ENCODE data around the gene ARID3B. TPM values are rescaled to one million over a fixed set of nuclear protein-coding genes. Genes with fewer than 3 reads are reported as not detected.
"Not testable (repeated sequence)": the region's sequence is repeated elsewhere in the genome, so short reads cannot be mapped to it uniquely, and the experiment has no call there.

ARID3B gene
- total RNA-seq, 1 donor from 2014 or later, result 2.1 TPM

GRCh38 chr15:74511583-74511982, 29.4 kb upstream of the ARID3B start:
- Histone ChIP-seq H3K36me3 (ENCODE audit: control insufficient read depth in 3 of 3, insufficient read depth in 3 of 3, low read length in 3 of 3) (no peaks in the 10 kb centered on the region), H3K4me3 (ENCODE audit: low read length in 3 of 3) (no peak overlapping the region), H3K9ac (ENCODE audit: low read depth in 1 of 3, low read length in 3 of 3) (no peak overlapping the region), H3K9me3 (ENCODE audit: control insufficient read depth in 3 of 3, low read length in 3 of 3) (no peaks in the 10 kb centered on the region), H3K27ac (ENCODE audit: low read depth, low read length) (no peak overlapping the region), H3K27me3 (ENCODE audit: control insufficient read depth in 3 of 3, insufficient read depth in 3 of 3, low read length in 3 of 3) (no peaks in the 10 kb centered on the region), H3K4me1 (ENCODE audit: control insufficient read depth in 3 of 3, insufficient read depth in 3 of 3, low read length in 3 of 3) (no peaks in the 10 kb centered on the region)

DNA sequence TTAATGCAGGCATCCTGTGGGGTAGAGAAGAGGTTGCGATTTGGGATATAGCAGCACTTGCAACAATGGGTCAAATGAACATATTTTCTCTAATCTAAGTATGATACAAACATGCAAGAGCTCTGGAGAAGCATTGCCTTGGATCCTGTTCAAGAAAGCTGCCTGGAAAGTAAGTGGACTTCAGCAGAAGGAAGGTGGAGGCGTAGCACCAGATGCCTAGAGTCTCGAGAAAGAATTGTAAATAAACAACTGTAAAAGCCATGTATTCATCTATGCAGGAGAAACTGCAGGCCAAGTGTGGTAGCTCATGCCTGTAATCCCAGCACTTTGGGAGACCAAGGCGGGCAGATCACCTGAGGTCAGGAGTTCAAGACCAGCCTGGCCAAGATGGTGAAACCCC, 27.0 kb upstream of the ARID3B start:
- not testable (repeated sequence) for H3K4me3 ChIP-seq (ENCODE audit: low read length in 3 of 3); H3K36me3 ChIP-seq (ENCODE audit: control insufficient read depth in 3 of 3, insufficient read depth in 3 of 3, low read length in 3 of 3); H3K27me3 ChIP-seq (ENCODE audit: control insufficient read depth in 3 of 3, insufficient read depth in 3 of 3, low read length in 3 of 3); H3K4me1 ChIP-seq (ENCODE audit: control insufficient read depth in 3 of 3, insufficient read depth in 3 of 3, low read length in 3 of 3); H3K27ac ChIP-seq (ENCODE audit: low read depth, low read length); H3K9me3 ChIP-seq (ENCODE audit: control insufficient read depth in 3 of 3, low read length in 3 of 3); H3K9ac ChIP-seq (ENCODE audit: low read depth in 1 of 3, low read length in 3 of 3)

GRCh38 chr15:74517096-74517495, 23.9 kb upstream of the ARID3B start:
- Histone ChIP-seq H3K4me3 (ENCODE audit: low read length in 3 of 3) (no peak overlapping the region), H3K27me3 (ENCODE audit: control insufficient read depth in 3 of 3, insufficient read depth in 3 of 3, low read length in 3 of 3) (no peaks in the 10 kb centered on the region), H3K4me1 (ENCODE audit: control insufficient read depth in 3 of 3, insufficient read depth in 3 of 3, low read length in 3 of 3) (no peaks in the 10 kb centered on the region), H3K9me3 (ENCODE audit: control insufficient read depth in 3 of 3, low read length in 3 of 3) (no peaks in the 10 kb centered on the region), H3K27ac (ENCODE audit: low read depth, low read length) (no peak overlapping the region), H3K36me3 (ENCODE audit: control insufficient read depth in 3 of 3, insufficient read depth in 3 of 3, low read length in 3 of 3) (no peaks in the 10 kb centered on the region), H3K9ac (ENCODE audit: low read depth in 1 of 3, low read length in 3 of 3) (no peak overlapping the region)

- Histone ChIP-seq H3K36me3 (ENCODE audit: control insufficient read depth in 3 of 3, insufficient read depth in 3 of 3, low read length in 3 of 3) (no peaks in the 10 kb centered on the region), H3K27me3 (ENCODE audit: control insufficient read depth in 3 of 3, insufficient read depth in 3 of 3, low read length in 3 of 3) (no peaks in the 10 kb centered on the region), H3K4me3 (ENCODE audit: low read length in 3 of 3) (no peak overlapping the region), H3K9me3 (ENCODE audit: control insufficient read depth in 3 of 3, low read length in 3 of 3) (no peaks in the 10 kb centered on the region), H3K27ac (ENCODE audit: low read depth, low read length) (no peak overlapping the region), H3K9ac (ENCODE audit: low read depth in 1 of 3, low read length in 3 of 3) (no peak overlapping the region), H3K4me1 (ENCODE audit: control insufficient read depth in 3 of 3, insufficient read depth in 3 of 3, low read length in 3 of 3) (no peaks in the 10 kb centered on the region)
Observed at GRCh38 chr15:74519311-74519710, 21.7 kb upstream of the ARID3B start.

GRCh38 chr15:74520407-74520806, 20.6 kb upstream of the ARID3B start:
- Histone ChIP-seq H3K9ac (ENCODE audit: low read depth in 1 of 3, low read length in 3 of 3) (no peak overlapping the region), H3K4me3 (ENCODE audit: low read length in 3 of 3) (no peak overlapping the region), H3K36me3 (ENCODE audit: control insufficient read depth in 3 of 3, insufficient read depth in 3 of 3, low read length in 3 of 3) (no peaks in the 10 kb centered on the region), H3K4me1 (ENCODE audit: control insufficient read depth in 3 of 3, insufficient read depth in 3 of 3, low read length in 3 of 3) (no peaks in the 10 kb centered on the region), H3K9me3 (ENCODE audit: control insufficient read depth in 3 of 3, low read length in 3 of 3) (no peaks in the 10 kb centered on the region), H3K27ac (ENCODE audit: low read depth, low read length) (no peak overlapping the region), H3K27me3 (ENCODE audit: control insufficient read depth in 3 of 3, insufficient read depth in 3 of 3, low read length in 3 of 3) (no peaks in the 10 kb centered on the region)

- Histone ChIP-seq H3K27ac (ENCODE audit: low read depth, low read length) (no peak overlapping the region), H3K27me3 (ENCODE audit: control insufficient read depth in 3 of 3, insufficient read depth in 3 of 3, low read length in 3 of 3) (no peaks in the 10 kb centered on the region), H3K4me3 (ENCODE audit: low read length in 3 of 3) (no peak overlapping the region), H3K9me3 (ENCODE audit: control insufficient read depth in 3 of 3, low read length in 3 of 3) (no peaks in the 10 kb centered on the region), H3K9ac (ENCODE audit: low read depth in 1 of 3, low read length in 3 of 3) (no peak overlapping the region), H3K4me1 (ENCODE audit: control insufficient read depth in 3 of 3, insufficient read depth in 3 of 3, low read length in 3 of 3) (no peaks in the 10 kb centered on the region), H3K36me3 (ENCODE audit: control insufficient read depth in 3 of 3, insufficient read depth in 3 of 3, low read length in 3 of 3) (no peaks in the 10 kb centered on the region)
Observed at GRCh38 chr15:74523982-74524381, 17.0 kb upstream of the ARID3B start.

DNA sequence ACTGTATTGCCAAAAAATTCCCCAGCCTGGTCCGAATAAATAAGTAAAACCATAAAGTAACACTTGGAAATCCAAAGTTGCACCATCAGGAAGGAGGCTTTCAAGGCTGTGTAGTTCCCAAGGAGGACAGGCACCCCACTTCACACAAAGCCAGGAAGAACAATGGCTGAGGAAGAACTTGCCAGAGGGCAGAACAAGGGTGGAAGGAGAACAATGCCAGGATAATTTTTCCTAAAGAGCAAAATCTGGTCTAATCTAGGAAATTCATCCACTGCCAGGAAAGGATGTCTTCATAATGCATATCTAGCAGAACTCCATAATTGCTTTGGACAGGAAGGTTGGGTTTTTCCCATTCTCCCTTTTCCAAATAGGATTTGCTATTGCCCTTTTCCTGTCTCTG, 15.7 kb upstream of the ARID3B start:
- H3K4me3 ChIP-seq (ENCODE audit: low read length in 3 of 3), result no peak overlapping the region
- no peaks in the 10 kb centered on the region for H3K36me3 ChIP-seq (ENCODE audit: control insufficient read depth in 3 of 3, insufficient read depth in 3 of 3, low read length in 3 of 3)
- no peaks in the 10 kb centered on the region for H3K4me1 ChIP-seq (ENCODE audit: control insufficient read depth in 3 of 3, insufficient read depth in 3 of 3, low read length in 3 of 3)
- H3K27me3 ChIP-seq (ENCODE audit: control insufficient read depth in 3 of 3, insufficient read depth in 3 of 3, low read length in 3 of 3), result no peaks in the 10 kb centered on the region
- no peaks in the 10 kb centered on the region for H3K9me3 ChIP-seq (ENCODE audit: control insufficient read depth in 3 of 3, low read length in 3 of 3)
- no peak overlapping the region for H3K27ac ChIP-seq (ENCODE audit: low read depth, low read length)
- no peak overlapping the region for H3K9ac ChIP-seq (ENCODE audit: low read depth in 1 of 3, low read length in 3 of 3)

- H3K27me3 ChIP-seq (ENCODE audit: control insufficient read depth in 3 of 3, insufficient read depth in 3 of 3, low read length in 3 of 3), result no peaks in the 10 kb centered on the region
- no peaks in the 10 kb centered on the region for H3K4me1 ChIP-seq (ENCODE audit: control insufficient read depth in 3 of 3, insufficient read depth in 3 of 3, low read length in 3 of 3)
- H3K36me3 ChIP-seq (ENCODE audit: control insufficient read depth in 3 of 3, insufficient read depth in 3 of 3, low read length in 3 of 3), result no peaks in the 10 kb centered on the region
- no peak overlapping the region for H3K9ac ChIP-seq (ENCODE audit: low read depth in 1 of 3, low read length in 3 of 3)
- H3K4me3 ChIP-seq (ENCODE audit: low read length in 3 of 3), result no peak overlapping the region
- H3K9me3 ChIP-seq (ENCODE audit: control insufficient read depth in 3 of 3, low read length in 3 of 3), result no peaks in the 10 kb centered on the region
- H3K27ac ChIP-seq (ENCODE audit: low read depth, low read length), result no peak overlapping the region
Observed at GRCh38 chr15:74525945-74526344, 15.1 kb upstream of the ARID3B start.

- no peak overlapping the region for H3K4me3 ChIP-seq (ENCODE audit: low read length in 3 of 3)
- no peaks in the 10 kb centered on the region for H3K9me3 ChIP-seq (ENCODE audit: control insufficient read depth in 3 of 3, low read length in 3 of 3)
- no peaks in the 10 kb centered on the region for H3K36me3 ChIP-seq (ENCODE audit: control insufficient read depth in 3 of 3, insufficient read depth in 3 of 3, low read length in 3 of 3)
- H3K4me1 ChIP-seq (ENCODE audit: control insufficient read depth in 3 of 3, insufficient read depth in 3 of 3, low read length in 3 of 3), result no peaks in the 10 kb centered on the region
- no peaks in the 10 kb centered on the region for H3K27me3 ChIP-seq (ENCODE audit: control insufficient read depth in 3 of 3, insufficient read depth in 3 of 3, low read length in 3 of 3)
- no peak overlapping the region for H3K27ac ChIP-seq (ENCODE audit: low read depth, low read length)
- H3K9ac ChIP-seq (ENCODE audit: low read depth in 1 of 3, low read length in 3 of 3), result no peak overlapping the region
Observed at GRCh38 chr15:74528876-74529275, 12.1 kb upstream of the ARID3B start.

DNA sequence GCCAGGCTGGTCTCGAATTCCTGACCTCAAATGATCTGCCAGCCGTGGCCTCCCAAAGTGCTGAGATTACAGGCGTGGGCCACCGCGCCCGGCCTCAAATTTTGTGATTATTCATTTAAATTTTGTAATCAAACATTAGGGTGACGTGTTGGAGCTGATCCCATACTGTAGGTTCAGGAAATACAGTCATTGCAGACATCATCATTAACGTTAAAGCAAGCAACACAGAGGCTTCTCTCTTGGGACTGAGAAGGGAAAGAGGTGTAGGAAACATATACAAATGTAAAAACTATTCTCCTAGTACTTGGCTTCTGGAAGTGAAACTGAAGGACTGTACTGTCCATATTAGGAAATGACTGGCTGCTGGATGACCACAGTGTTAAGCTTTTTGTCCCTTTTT, 11.1 kb upstream of the ARID3B start:
- H3K36me3 ChIP-seq (ENCODE audit: control insufficient read depth in 3 of 3, insufficient read depth in 3 of 3, low read length in 3 of 3), result no peaks in the 10 kb centered on the region
- H3K4me1 ChIP-seq (ENCODE audit: control insufficient read depth in 3 of 3, insufficient read depth in 3 of 3, low read length in 3 of 3), result no peaks in the 10 kb centered on the region
- H3K27me3 ChIP-seq (ENCODE audit: control insufficient read depth in 3 of 3, insufficient read depth in 3 of 3, low read length in 3 of 3), result no peaks in the 10 kb centered on the region
- no peak overlapping the region for H3K27ac ChIP-seq (ENCODE audit: low read depth, low read length)
- H3K9me3 ChIP-seq (ENCODE audit: control insufficient read depth in 3 of 3, low read length in 3 of 3), result no peaks in the 10 kb centered on the region
- no peak overlapping the region for H3K4me3 ChIP-seq (ENCODE audit: low read length in 3 of 3)
- H3K9ac ChIP-seq (ENCODE audit: low read depth in 1 of 3, low read length in 3 of 3), result no peak overlapping the region

DNA sequence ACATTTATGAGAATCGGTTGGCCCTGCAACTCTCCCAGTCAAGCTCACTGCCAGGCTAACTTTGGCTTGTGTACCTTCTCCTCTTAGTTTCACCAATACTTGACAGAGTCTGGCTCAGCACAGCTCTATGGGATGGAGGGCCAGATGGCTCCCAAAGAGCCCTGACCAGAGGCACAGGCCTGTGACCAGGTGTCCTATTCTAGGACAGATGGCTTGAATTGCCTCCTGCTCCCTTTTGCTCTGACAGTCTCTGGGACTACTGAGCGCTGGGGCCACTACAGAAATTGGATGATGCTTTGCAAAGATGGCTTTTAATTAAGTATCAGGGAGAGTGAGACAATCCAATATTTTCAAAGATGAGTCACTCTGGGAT, 10.3 kb upstream of the ARID3B start:
- H3K9ac ChIP-seq (ENCODE audit: low read depth in 1 of 3, low read length in 3 of 3), result no peak overlapping the region
- no peak overlapping the region for H3K4me3 ChIP-seq (ENCODE audit: low read length in 3 of 3)
- H3K27ac ChIP-seq (ENCODE audit: low read depth, low read length), result no peak overlapping the region
- no peaks in the 10 kb centered on the region for H3K9me3 ChIP-seq (ENCODE audit: control insufficient read depth in 3 of 3, low read length in 3 of 3)
- no peaks in the 10 kb centered on the region for H3K27me3 ChIP-seq (ENCODE audit: control insufficient read depth in 3 of 3, insufficient read depth in 3 of 3, low read length in 3 of 3)
- no peaks in the 10 kb centered on the region for H3K4me1 ChIP-seq (ENCODE audit: control insufficient read depth in 3 of 3, insufficient read depth in 3 of 3, low read length in 3 of 3)
- H3K36me3 ChIP-seq (ENCODE audit: control insufficient read depth in 3 of 3, insufficient read depth in 3 of 3, low read length in 3 of 3), result no peaks in the 10 kb centered on the region
